ENCODE data around the gene ARMC3.
"Not testable (repeated sequence)": the region's sequence is repeated elsewhere in the genome, so short reads cannot be mapped to it uniquely, and the experiment has no call there.

ARMC3 gene

DNA sequence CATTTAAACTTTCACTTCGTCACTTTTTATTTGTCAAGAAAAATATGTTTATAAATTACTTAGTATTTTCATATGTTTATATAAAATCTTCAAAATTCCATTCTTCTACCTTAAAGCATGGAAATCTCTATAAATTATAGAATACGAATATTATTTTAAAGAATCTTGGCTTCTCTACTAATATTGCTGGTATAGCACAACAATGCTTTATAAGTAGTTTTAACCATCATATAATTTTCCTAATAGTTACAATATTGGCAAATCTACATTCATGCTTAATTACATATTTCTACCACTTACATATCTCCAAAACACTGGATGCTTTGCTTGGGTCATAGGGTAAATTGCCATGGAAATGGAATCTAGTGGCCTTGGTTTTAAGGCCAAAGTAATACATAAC lies 21.1 kb upstream of the ARMC3 start:
- no peaks in the 10 kb centered on the region for H4K20me1 ChIP-seq (ENCODE audit: control insufficient read depth, insufficient read depth, low read depth, low read length)
- H3K9me2 ChIP-seq (replicated peaks; ENCODE audit: control insufficient read depth, low read length), result no peaks in the 10 kb centered on the region
- no peaks in the 10 kb centered on the region for H3F3A ChIP-seq (ENCODE audit: control insufficient read depth, insufficient read depth)
- no peak overlapping the region for H3K4me3 ChIP-seq (ENCODE audit: low read length)
- H3K27ac ChIP-seq (ENCODE audit: low read depth, low read length), result no peak overlapping the region
- no peak overlapping the region for H3K4me2 ChIP-seq (ENCODE audit: low read length)
- H3K36me3 ChIP-seq (ENCODE audit: control insufficient read depth, low read length), result no peaks in the 10 kb centered on the region
- H3K4me1 ChIP-seq (ENCODE audit: control insufficient read depth, low read length), result no peaks in the 10 kb centered on the region
- TF ChIP-seq EZH2phosphoT487 (IDR thresholded peaks at IDR 0.05; ENCODE audit: borderline replicate concordance, low read length), result no peak
- TF ChIP-seq, protein P1, sequence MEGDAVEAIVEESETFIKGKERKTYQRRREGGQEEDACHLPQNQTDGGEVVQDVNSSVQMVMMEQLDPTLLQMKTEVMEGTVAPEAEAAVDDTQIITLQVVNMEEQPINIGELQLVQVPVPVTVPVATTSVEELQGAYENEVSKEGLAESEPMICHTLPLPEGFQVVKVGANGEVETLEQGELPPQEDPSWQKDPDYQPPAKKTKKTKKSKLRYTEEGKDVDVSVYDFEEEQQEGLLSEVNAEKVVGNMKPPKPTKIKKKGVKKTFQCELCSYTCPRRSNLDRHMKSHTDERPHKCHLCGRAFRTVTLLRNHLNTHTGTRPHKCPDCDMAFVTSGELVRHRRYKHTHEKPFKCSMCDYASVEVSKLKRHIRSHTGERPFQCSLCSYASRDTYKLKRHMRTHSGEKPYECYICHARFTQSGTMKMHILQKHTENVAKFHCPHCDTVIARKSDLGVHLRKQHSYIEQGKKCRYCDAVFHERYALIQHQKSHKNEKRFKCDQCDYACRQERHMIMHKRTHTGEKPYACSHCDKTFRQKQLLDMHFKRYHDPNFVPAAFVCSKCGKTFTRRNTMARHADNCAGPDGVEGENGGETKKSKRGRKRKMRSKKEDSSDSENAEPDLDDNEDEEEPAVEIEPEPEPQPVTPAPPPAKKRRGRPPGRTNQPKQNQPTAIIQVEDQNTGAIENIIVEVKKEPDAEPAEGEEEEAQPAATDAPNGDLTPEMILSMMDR (IDR thresholded peaks at IDR 0.05; ENCODE audit: low read depth, low read length, poor library complexity, severe bottlenecking), result no peak
- H3K9me3 ChIP-seq (ENCODE audit: control insufficient read depth, insufficient read depth, low read length), result peaks cover 7% of the 10 kb centered on the region; the same call in 1 of the 2 replicates
- no peaks in the 10 kb centered on the region for H3K27me3 ChIP-seq (ENCODE audit: control insufficient read depth, low read length)
- no peaks in the 10 kb centered on the region for H3K79me2 ChIP-seq (ENCODE audit: control insufficient read depth, low read length)

- no peak overlapping the region for H3K4me3 ChIP-seq (ENCODE audit: low read length)
- no peaks in the 10 kb centered on the region for H3K4me1 ChIP-seq (ENCODE audit: control insufficient read depth, low read length)
- H3K4me2 ChIP-seq (ENCODE audit: low read length), result no peak overlapping the region
- no peaks in the 10 kb centered on the region for H3K79me2 ChIP-seq (ENCODE audit: control insufficient read depth, low read length)
- no peaks in the 10 kb centered on the region for H3K9me2 ChIP-seq (replicated peaks; ENCODE audit: control insufficient read depth, low read length)
- H3K27me3 ChIP-seq (ENCODE audit: control insufficient read depth, low read length), result no peaks in the 10 kb centered on the region
- no peak overlapping the region for H3K27ac ChIP-seq (ENCODE audit: low read depth, low read length)
- TF ChIP-seq EZH2phosphoT487 (IDR thresholded peaks at IDR 0.05; ENCODE audit: borderline replicate concordance, low read length), result no peak
- TF ChIP-seq, protein P1 (IDR thresholded peaks at IDR 0.05; ENCODE audit: low read depth, low read length, poor library complexity, severe bottlenecking), result no peak
- no peaks in the 10 kb centered on the region for H3F3A ChIP-seq (ENCODE audit: control insufficient read depth, insufficient read depth)
- no peaks in the 10 kb centered on the region for H3K36me3 ChIP-seq (ENCODE audit: control insufficient read depth, low read length)
- no peaks in the 10 kb centered on the region for H4K20me1 ChIP-seq (ENCODE audit: control insufficient read depth, insufficient read depth, low read depth, low read length)
- peaks cover 7% of the 10 kb centered on the region; the same call in 1 of the 2 replicates for H3K9me3 ChIP-seq (ENCODE audit: control insufficient read depth, insufficient read depth, low read length)
Observed at GRCh38 chr10:22908837-22909236, 19.0 kb upstream of the ARMC3 start.

GRCh38 chr10:22909673-22910072 lies 18.2 kb upstream of the ARMC3 start:
- not testable (repeated sequence) for H3K36me3 ChIP-seq (ENCODE audit: control insufficient read depth, low read length); H3K4me3 ChIP-seq (ENCODE audit: low read length); H3F3A ChIP-seq (ENCODE audit: control insufficient read depth, insufficient read depth); H3K4me1 ChIP-seq (ENCODE audit: control insufficient read depth, low read length); H3K27me3 ChIP-seq (ENCODE audit: control insufficient read depth, low read length); H3K9me3 ChIP-seq (ENCODE audit: control insufficient read depth, insufficient read depth, low read length); H3K79me2 ChIP-seq (ENCODE audit: control insufficient read depth, low read length); H3K27ac ChIP-seq (ENCODE audit: low read depth, low read length); H3K4me2 ChIP-seq (ENCODE audit: low read length); H3K9me2 ChIP-seq (replicated peaks; ENCODE audit: control insufficient read depth, low read length); H4K20me1 ChIP-seq (ENCODE audit: control insufficient read depth, insufficient read depth, low read depth, low read length)

DNA sequence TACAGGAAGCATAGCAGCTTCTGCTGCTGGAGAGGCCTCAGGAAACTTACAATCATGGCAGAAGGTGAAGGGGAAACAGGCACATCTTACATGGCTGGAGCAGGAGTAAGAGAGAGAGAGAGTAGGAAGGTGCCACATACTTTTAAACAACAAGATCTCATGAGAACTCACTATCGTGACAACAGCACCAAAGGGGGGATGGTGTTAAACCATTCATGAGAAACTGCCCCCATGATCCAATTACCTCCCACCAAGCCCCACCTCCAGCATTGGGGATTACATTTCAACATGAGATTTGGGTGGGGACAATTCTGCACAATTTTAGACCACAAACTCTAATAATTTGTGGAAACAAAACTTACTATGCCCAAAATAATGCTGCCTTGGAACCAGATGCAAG lies 16.8 kb upstream of the ARMC3 start:
- no peaks in the 10 kb centered on the region for H3K36me3 ChIP-seq (ENCODE audit: control insufficient read depth, low read length)
- H3K9me2 ChIP-seq (replicated peaks; ENCODE audit: control insufficient read depth, low read length), result no peaks in the 10 kb centered on the region
- no peaks in the 10 kb centered on the region for H3K4me1 ChIP-seq (ENCODE audit: control insufficient read depth, low read length)
- no peaks in the 10 kb centered on the region for H4K20me1 ChIP-seq (ENCODE audit: control insufficient read depth, insufficient read depth, low read depth, low read length)
- peaks cover 7% of the 10 kb centered on the region; the same call in 1 of the 2 replicates for H3K9me3 ChIP-seq (ENCODE audit: control insufficient read depth, insufficient read depth, low read length)
- no peaks in the 10 kb centered on the region for H3K79me2 ChIP-seq (ENCODE audit: control insufficient read depth, low read length)
- TF ChIP-seq EZH2phosphoT487 (IDR thresholded peaks at IDR 0.05; ENCODE audit: borderline replicate concordance, low read length), result no peak
- TF ChIP-seq, protein P1 (IDR thresholded peaks at IDR 0.05; ENCODE audit: low read depth, low read length, poor library complexity, severe bottlenecking), result no peak
- no peaks in the 10 kb centered on the region for H3F3A ChIP-seq (ENCODE audit: control insufficient read depth, insufficient read depth)
- H3K27ac ChIP-seq (ENCODE audit: low read depth, low read length), result no peak overlapping the region
- H3K4me3 ChIP-seq (ENCODE audit: low read length), result no peak overlapping the region
- no peaks in the 10 kb centered on the region for H3K27me3 ChIP-seq (ENCODE audit: control insufficient read depth, low read length)
- no peak overlapping the region for H3K4me2 ChIP-seq (ENCODE audit: low read length)

Measured in DOHH2 (cell line).